BE2C (cell line): Measurements from ENCODE around the gene PDSS2.
"Not testable (repeated sequence)": the region's sequence is repeated elsewhere in the genome, so short reads cannot be mapped to it uniquely, and the experiment has no call there.

Source experiments
- DNase-seq: peaks from one replicate; pipeline ENCODE4 v3.0.0-alpha.2; 2020
- H3K27me3 ChIP-seq: fragments of 250-450 bp; sonication (Bioruptor Pico); 2 replicates; pipeline ENCODE4 v1.5.1; 2020; ENCODE audit warnings: mild to moderate bottlenecking
- H3K36me3 ChIP-seq: fragments of 250-450 bp; sonication (Bioruptor Pico); 2 replicates; pipeline ENCODE4 v1.5.1; 2020; ENCODE audit warnings: mild to moderate bottlenecking
- H3K4me1 ChIP-seq: fragments of 250-450 bp; sonication (Bioruptor Pico); 2 replicates; pipeline ENCODE4 v1.5.1; 2020
- H3K4me3 ChIP-seq: 2 replicates; pipeline ENCODE4 v1.5.1; 2011; ENCODE audit warnings: low read depth, low read length
- H3K9me3 ChIP-seq: fragments of 250-450 bp; sonication (Bioruptor Pico); 2 replicates; pipeline ENCODE4 v1.5.1; 2020
- TF ChIP-seq, protein P1 (sequence below): IDR thresholded peaks from 2 replicates; pipeline ENCODE4 v1.5.1; 2012; ENCODE audit warnings: mild to moderate bottlenecking, low read depth, low read length

The PDSS2 gene

DNA sequence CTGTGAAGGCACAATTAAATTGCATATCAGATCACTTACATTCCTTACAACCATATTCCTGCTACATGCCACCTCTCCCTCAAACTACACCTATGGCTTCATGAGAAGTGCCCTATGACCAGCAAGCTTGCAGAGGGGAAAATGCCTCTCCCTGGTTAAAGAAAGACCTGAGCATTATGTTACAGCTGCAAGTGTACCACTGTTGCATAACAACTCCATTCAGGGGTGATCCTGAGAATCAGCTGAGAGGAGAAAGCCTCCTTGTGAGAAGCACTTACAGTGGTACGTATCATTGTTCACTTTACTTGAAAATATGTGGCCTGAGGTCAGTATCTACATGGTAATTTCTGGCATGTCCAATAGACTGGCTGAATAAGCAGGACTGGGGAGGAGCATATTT is 20.0 kb downstream of the PDSS2 start:
- DNase-seq = no peak
- no peaks in the 10 kb centered on the region for H3K4me1 ChIP-seq
- no peaks in the 10 kb centered on the region for H3K36me3 ChIP-seq
- TF ChIP-seq, protein P1, sequence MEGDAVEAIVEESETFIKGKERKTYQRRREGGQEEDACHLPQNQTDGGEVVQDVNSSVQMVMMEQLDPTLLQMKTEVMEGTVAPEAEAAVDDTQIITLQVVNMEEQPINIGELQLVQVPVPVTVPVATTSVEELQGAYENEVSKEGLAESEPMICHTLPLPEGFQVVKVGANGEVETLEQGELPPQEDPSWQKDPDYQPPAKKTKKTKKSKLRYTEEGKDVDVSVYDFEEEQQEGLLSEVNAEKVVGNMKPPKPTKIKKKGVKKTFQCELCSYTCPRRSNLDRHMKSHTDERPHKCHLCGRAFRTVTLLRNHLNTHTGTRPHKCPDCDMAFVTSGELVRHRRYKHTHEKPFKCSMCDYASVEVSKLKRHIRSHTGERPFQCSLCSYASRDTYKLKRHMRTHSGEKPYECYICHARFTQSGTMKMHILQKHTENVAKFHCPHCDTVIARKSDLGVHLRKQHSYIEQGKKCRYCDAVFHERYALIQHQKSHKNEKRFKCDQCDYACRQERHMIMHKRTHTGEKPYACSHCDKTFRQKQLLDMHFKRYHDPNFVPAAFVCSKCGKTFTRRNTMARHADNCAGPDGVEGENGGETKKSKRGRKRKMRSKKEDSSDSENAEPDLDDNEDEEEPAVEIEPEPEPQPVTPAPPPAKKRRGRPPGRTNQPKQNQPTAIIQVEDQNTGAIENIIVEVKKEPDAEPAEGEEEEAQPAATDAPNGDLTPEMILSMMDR = no peak
- H3K4me3 ChIP-seq = no peak overlapping the region
- H3K27me3 ChIP-seq = no peaks in the 10 kb centered on the region
- H3K9me3 ChIP-seq = no peaks in the 10 kb centered on the region

DNA sequence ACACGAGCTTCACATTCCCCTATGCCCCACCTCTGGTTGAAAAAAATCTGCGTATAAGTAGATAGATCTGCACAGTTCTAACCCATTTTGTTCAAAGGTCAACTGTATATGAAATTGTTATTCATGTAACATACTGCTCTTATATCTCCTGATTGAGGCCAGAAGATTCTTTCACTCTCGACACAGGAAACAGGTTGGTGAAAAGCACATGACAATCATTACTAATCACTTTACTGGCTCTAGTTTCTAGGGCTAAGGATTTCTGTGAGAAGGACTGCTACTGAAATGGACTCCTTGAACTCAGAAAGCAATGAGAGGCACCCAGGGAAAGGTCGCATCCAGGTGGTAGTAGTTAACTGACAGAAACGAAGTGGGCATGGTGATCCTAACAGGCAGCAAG is 21.7 kb downstream of the PDSS2 start:
- H3K4me3 ChIP-seq = no peak overlapping the region
- H3K4me1 ChIP-seq = no peaks in the 10 kb centered on the region
- no peaks in the 10 kb centered on the region for H3K36me3 ChIP-seq
- TF ChIP-seq, protein P1 = no peak
- no peaks in the 10 kb centered on the region for H3K9me3 ChIP-seq
- H3K27me3 ChIP-seq = no peaks in the 10 kb centered on the region
- DNase-seq = no peak

DNA sequence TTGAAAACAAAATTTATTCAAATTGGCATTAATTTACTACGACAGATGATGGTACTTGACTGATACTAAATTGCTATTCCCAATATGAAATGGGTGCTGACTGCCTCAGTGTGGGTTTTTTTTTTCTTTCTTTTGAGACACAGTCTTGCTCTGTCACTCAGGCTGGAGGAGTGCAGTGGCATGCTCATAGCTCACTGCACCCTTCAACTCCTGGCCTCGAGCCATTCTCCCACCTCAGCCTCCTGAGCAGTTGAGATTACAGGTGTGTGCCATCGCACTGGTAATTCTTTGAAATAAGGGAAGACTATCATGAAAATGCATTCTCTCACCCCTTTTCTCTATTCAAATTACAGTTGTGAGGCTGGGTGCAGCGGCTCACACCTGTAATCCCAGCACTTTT is 22.5 kb downstream of the PDSS2 start:
- Histone ChIP-seq H3K36me3 (no peaks in the 10 kb centered on the region), H3K9me3 (no peaks in the 10 kb centered on the region), H3K27me3 (no peaks in the 10 kb centered on the region), H3K4me1 (no peaks in the 10 kb centered on the region), H3K4me3 (no peak overlapping the region)
- TF ChIP-seq, protein P1 = no peak
- no peak for DNase-seq

DNA sequence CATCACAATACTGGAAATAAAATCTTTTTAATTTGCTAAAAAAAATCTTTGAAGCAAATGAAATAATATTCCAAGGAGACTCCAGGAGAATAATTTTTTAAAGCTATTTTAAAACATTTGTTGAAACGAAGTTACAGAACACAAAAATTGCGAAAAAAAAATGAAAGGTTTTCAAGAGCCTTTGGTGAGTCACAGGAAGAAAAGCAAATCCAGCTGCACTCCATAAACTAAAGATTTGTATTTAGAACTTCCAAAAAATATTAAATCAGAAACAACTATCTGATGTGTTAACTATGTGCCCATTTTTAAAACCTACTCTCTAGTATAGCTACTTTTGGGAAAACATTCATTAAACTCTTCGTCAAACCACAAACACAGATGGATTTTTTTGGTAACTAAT is 23.6 kb downstream of the PDSS2 start:
- Histone ChIP-seq H3K36me3 (no peaks in the 10 kb centered on the region), H3K27me3 (no peaks in the 10 kb centered on the region), H3K4me3 (no peak overlapping the region), H3K9me3 (no peaks in the 10 kb centered on the region), H3K4me1 (no peaks in the 10 kb centered on the region)
- TF ChIP-seq, protein P1 = no peak
- DNase-seq = no peak

DNA sequence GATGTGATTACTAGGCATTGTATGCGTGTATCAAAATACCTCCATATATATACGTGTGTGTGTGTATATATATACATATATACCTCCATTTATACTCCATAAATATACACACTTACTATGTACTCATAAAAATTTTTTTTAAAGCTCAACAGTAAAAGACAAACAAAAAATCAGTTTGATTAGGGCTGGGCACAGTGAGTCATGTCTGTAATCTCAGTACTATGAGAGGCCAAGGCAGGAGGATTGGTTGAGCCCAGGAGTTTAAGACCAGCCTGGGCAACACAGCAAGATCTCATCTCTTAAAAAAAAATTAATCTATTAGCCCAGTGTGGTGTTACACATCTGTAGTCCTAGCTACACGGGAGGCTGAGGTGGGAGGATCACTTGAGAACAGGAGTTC is 24.6 kb downstream of the PDSS2 start:
- TF ChIP-seq, protein P1 = no peak
- no peak for DNase-seq
- Histone ChIP-seq H3K27me3 (no peaks in the 10 kb centered on the region), H3K4me1 (no peaks in the 10 kb centered on the region), H3K9me3 (no peaks in the 10 kb centered on the region), H3K4me3 (no peak overlapping the region), H3K36me3 (no peaks in the 10 kb centered on the region)

DNA sequence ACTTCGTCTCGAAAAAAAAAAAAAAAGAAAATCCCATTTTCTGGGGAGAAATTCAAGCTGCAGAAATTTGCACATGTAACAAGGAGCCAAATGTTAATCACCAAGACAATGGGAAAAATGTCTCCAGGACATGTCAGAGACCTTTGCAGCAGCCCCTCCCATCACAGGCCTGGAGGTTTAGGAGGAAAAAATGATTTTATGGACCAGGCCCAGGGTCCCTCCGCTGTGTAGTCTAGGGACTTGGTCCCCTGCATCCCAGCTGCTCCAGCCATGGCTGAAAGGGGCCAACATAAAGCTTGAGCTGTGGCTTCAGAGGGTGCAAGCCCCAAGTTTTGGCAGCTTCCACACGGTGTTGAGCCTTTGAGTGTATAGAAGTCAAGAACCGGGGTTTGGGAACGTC is 33.4 kb downstream of the PDSS2 start:
- H3K4me3 ChIP-seq, H3K36me3 ChIP-seq, H3K4me1 ChIP-seq, H3K27me3 ChIP-seq, DNase-seq, H3K9me3 ChIP-seq: not testable (repeated sequence)

DNA sequence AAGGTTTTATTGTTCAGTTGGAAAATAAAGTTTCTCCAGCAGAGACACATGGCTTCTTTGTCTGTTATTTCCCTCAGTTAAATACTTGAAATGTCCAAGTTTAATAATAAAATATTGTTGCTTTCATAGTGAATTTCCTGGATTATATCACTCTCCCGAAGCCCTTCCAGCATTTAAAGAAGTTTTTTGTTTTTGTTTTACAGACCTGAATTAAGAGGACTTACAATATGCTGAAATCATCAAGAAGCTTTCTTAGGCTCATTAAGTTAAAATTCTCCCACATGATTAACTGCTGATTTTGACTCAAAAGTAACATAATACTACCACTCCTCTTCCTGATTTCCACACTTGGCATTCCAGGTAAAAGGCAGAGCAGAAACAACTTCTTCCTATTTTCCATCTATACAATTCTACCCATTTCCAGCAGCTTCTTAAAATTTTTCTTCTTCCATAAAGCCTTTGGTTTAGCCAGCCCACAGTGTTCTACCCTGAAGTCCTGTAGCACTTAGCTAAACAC is 35.8 kb downstream of the PDSS2 start:
- H3K4me3 ChIP-seq = no peak overlapping the region
- no peaks in the 10 kb centered on the region for H3K4me1 ChIP-seq
- DNase-seq = no peak
- H3K9me3 ChIP-seq = no peaks in the 10 kb centered on the region; the same call in 1 of the 2 replicates
- H3K36me3 ChIP-seq = no peaks in the 10 kb centered on the region
- H3K27me3 ChIP-seq = no peaks in the 10 kb centered on the region
- TF ChIP-seq, protein P1 = no peak
